ENCODE data around the gene ATP1A2.

DNA sequence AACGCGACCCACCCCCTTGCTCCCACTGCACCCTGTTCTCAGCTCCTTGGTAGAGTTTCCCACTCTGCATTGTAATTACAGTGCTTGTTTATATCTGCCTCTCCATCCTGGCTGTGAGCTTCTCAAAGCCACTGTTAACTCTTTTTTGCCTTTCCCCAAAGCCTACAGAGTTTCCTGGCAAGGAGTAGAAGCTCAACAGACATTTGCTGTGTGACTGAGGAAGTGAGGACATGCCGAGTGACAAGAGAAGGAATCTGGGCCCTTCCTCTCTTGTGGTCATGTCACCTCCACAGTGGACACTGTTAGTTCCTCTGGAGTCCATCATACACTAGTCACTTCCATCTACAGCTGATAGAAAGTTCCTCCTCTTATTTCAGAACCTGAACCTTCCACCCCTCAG lies 11.1 kb upstream of the ATP1A2 start:
- TF ChIP-seq, protein P1, sequence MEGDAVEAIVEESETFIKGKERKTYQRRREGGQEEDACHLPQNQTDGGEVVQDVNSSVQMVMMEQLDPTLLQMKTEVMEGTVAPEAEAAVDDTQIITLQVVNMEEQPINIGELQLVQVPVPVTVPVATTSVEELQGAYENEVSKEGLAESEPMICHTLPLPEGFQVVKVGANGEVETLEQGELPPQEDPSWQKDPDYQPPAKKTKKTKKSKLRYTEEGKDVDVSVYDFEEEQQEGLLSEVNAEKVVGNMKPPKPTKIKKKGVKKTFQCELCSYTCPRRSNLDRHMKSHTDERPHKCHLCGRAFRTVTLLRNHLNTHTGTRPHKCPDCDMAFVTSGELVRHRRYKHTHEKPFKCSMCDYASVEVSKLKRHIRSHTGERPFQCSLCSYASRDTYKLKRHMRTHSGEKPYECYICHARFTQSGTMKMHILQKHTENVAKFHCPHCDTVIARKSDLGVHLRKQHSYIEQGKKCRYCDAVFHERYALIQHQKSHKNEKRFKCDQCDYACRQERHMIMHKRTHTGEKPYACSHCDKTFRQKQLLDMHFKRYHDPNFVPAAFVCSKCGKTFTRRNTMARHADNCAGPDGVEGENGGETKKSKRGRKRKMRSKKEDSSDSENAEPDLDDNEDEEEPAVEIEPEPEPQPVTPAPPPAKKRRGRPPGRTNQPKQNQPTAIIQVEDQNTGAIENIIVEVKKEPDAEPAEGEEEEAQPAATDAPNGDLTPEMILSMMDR (IDR thresholded peaks at IDR 0.05; ENCODE audit: low read depth, low read length): no peak
- TF ChIP-seq POLR2A (IDR thresholded peaks at IDR 0.05; ENCODE audit: extremely low read depth, insufficient read length): no peak
- TF ChIP-seq, protein P2, sequence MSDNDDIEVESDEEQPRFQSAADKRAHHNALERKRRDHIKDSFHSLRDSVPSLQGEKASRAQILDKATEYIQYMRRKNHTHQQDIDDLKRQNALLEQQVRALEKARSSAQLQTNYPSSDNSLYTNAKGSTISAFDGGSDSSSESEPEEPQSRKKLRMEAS (IDR thresholded peaks at IDR 0.05; ENCODE audit: low read depth, low read length): no peak

All from NB4 (cell line).